Measurements from ENCODE around the gene TFEB.

TFEB gene

DNA sequence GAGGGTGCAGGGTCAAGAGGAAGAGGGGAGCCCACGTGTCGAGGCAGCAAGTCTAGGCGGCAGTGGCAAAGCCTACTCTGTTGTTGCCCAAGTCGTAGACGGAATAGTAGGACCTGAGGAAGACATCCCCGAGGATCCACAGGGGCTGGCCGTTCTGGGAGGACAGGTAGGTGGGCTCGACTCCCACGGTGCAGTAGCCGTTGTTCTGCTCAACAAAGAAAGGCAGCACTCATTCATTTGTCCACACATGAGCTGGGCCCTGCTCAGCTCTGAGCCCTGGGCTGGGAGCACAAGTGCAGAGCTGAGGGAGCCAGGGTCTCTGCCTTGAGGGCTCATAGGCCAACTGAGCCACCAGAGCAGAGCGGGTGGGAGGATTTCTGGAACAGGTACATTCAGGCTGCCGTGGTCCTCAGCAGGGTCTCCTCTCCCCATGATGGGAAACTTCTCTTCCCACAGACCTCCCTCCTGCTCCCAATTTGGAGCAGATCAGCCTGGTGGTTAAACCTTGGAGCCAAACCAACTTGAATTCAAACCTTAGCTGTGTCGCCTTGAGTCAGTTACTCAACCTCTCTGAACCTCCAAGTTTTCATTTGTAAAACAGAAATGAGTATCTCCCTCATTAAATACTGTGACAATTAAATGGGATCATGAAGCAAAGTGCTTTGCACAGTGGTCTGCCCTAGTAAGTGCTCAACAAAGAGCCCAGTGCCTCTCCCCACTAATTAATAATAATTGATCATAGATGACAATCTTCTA lies 1.6 kb upstream of the TFEB start:
- DNase-seq = no peak

DNA sequence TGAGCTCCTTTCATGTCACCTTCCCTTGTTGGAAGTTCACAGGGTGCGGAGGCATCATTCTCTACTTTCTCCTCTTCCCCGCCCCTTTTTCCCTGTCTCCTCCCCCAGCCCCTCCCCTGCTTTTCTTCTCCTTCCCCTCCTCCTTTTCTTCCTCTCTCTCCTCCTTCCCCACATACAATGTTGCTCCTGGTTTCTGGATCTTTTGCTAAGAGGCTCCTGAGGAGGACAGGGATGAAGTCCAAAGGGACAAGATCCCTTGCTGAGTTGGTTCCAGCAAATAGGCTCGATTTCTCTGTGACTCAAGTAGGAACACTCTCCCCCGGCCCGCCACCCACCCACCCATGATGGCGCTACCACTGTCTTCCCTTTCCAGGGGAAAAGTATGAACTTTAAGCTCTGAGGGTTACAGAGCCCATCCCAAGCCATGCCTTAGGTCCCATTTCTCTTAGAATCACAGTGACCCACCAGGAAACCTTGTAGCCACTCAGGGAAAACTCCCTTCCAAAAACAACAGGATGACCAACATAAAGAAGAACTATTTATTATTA lies 852 bp upstream of the TFEB start:
- DNase-seq = no peak

DNA sequence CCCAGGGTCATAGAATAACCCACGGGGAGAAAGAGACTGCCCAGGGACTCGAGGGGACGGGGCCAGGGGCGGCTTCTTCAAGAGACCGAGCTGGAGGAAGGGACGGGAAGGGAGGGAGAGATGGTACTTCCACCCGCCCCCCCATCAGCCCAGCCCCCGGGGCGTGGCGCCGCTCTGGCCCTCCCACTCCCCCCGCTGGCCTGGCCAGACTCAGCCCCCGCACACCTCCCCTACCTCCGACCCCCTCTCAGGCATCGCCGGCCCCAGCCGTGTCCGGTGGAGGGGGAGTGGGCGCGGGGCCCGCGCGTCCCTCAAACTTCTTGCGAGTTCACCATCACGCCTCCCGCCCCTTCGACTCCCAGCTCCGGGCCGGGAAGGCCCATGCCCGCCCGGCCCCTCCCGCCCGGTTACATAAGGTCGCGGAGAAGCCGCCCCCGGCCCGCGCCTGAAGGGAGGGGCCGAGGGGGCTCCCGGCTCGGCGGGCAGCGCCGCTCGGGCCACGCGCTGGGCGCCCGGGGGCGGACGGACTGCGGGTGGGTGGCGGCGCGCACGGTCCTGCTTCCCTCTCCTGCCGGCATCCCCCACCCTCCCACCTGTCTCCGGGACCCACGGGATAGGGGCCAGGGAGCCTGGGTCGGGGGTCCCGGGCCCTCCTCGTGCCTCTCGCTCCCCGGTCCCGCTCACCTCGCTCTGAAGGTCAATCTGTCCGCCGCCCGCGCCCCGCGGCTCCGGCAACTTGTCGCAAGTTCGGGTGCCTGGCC lies 562 bp downstream of the TFEB start:
- no peak for DNase-seq

DNA sequence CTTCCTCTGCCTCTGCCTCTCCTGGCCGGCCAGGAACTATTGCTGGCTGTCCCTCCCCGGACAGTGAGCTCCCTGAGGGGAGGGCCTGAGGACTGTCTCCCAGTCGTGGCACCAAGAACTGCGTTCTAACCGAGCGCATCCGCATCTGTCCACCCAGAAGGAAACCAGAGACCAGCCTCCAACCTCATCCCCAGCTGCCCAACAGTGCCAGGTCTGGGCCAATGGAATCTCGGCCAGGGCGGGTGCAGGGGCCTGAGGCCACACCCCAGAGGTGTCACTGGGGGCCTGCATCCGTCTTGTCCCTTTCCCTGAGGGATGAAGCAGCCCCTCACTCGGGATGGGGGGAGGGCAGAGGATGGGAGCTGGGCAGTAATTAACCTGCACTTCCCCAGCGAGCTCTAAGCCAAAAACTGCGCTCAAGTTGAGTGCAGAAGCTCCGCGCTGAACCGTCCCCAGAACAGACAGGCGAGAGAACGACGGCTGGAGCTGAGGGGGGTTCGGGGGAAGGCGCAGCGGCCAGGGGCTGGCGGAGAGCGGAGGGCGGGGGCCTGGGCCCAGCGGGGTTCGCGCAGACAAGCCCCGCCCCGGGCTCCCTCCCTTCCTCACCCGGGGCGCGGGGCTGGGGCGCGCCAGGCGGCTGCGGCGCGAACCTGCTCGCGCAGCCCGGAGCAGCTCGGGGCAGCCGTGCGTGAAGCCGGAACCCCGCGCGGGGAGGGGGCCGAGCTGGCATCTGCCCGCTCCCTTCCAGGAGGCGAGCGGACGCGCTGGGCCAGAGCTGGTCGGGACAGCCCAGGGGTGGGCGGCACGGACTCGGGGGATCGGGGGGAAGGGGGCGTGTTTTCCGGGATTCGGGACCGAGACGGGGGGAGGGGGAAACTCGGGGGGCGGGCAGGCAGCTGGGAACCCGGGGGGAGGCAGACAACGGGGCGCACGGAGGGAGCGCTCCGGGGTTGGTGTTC lies 1.4 kb downstream of the TFEB start:
- no peak for DNase-seq

DNA sequence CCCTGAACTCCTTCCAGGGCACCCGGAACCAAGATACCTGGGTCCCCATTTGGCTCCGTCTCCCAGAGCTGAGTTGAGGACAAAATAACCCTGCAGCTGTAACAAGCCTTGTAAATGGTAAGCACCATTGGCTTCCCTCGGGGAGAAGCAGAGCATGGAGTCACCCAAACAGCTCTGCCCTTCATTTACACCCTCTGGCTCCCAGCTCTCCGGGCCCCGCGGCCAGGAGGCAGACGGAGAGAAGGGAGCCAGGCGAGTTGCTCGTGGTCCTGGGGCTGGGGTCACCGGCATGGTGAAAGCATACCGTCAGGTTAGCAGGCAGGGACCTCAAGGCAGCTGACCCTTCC lies 2.1 kb downstream of the TFEB start:
- no peak for DNase-seq

DNA sequence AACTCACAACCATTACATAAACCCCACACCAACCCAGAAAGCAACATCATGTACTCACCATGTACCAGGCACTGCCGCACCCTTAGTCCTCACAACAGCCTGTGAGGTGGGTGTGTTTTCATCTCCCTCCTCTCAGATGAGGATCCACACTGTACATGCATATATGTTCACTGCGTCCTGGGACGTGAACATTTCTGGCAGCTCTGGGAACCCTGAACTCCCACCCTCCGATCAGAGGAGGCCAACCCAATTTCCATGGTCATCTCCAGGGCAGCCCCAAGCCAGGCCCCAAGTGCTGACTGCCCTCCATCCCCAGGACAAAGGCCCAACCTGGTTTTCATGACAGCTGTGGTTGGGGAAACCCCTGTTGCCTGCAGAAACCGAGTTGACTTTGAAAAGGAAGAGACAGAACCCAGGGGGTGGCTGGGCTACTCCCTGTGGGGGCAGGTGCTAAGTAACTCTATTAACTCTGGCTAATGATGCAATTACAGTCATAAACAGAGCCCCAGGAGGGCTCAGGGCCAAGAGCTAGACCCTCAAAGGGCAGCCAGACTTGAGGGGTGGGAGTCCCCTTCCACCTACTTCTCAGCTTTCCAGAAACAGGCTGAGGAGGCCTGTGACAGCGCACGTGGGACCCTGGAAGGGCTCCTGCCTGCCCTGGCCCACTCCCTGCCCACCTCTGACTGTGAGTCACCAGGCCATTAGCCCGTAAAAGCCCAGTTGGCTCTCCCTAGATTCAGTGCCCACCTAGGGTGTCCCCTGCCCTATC lies 2.6 kb downstream of the TFEB start:
- no peak for DNase-seq

DNA sequence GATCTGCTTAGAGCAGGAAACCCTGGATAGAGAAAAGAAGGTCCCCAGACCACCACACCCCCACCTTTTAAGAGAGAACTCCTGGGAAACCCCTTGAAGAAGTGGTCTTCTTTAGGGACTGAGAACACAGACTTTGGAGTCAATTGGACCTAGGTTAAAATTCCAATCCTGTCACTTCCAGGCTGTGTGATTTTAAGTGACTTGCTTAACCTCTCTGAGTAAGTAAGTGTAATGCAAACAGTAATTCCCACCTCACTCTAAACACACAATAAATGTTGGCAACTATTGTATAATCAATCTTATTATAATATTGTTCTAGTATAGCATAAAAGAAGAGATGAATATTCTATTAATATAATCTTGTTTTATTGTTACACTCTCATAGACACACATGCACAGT lies 3.3 kb downstream of the TFEB start:
- DNase-seq = no peak

DNA sequence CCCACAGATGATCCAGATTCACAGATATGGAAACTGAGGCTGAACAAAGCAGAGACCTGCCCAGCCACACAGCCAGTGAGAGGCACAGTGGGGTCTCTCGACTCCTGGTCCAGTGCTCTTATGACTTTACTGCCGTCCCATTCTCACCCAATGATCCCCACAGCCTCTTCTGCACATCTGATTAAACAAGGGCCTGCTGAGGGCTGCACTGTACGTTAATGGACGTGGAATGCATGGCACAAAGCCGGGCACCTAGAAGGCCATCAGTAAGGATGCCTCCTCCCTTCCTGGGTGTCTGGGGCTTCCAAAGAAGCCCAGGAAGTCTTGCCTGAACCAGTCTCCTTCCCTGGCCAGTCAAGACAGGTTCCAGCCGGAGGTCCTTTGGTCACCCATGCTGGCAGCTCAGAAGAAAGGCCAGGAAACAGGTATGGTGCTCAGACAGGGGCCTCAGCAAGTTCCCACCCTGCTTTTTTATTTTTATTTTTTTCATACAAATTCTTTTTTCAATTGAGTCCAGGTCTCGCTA lies 3.8 kb downstream of the TFEB start:
- DNase-seq = no peak

DNA sequence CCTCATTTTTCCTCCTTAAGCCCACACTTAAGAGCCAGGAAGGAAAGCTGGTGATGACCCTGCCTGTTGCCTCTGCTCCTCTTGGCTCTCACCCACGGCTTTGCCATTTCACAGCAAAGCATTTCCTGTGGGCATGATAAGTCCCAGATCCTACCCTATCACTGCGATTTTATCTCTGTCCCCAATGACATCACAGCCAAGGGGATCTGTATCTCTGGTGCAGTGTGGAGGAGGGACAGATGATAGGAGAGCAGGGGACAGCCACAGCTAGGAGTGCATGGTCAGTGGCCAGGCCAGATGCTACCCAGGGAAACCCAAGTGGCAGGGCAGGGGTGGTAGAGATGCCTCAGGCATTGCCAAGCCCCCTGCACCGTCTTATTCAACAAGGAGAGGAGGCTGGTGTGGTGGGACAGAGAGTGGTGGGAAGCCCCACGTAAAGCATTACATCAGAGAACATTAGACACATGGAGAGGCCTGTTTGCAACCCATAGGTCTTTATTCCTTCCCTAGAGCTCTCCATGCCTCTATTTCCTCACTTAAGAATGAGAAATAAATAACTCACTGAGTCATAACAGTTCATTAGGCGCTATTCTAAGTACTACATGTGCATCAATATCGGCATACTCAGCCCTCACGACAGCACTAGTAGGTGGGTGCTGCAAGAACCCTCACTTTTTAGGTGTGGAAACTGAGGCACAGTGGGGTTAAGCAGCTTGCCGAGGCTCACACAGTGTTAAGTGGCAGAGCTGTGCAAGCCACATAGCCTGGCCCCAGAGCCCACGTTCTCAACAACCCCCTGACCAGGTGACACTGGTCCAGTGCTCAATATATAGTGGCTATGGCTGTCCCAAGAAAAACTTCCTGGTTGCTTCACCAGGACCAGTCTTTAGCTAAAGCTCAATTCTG lies 4.6 kb downstream of the TFEB start:
- DNase-seq = no peak

DNA sequence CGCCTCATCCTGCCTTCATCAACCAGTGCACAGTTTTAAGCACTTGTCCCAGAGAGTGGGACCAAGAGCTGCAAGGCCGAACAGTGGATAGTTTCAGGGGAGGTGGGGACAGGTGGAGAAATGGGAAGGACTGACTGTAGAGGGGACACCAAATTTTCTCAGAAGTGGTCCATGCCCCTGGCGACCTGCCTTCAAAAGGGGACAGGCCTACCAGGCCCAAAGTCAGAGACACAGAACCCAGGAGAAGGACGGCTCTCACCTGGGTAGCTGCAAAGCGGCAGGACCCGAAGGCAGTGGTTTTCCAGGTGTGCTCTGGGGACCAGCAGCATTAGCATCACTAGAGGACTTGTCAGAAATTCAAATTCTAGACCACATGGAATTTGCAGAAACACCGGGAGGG lies 5.8 kb downstream of the TFEB start:
- no peak for DNase-seq

DNA sequence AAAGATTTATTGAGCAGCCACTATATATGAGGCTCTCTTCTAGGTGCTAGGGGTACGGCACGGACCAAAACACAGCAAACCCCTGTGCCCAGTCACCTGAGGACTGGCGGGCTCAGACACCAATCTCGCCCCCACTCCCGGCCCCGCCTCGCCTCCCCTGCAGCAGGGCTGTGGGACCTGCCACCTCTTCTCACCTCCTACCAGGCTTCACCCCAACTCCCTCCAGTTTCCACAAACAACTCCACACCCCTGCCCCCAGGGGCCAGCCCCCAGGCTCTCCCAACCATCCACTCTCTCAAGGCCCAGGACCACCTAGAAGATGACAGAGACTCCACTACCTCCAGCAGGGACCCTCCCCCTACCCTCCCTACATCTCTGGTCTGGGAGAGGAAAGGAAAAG lies 6.5 kb downstream of the TFEB start:
- no peak for DNase-seq

DNA sequence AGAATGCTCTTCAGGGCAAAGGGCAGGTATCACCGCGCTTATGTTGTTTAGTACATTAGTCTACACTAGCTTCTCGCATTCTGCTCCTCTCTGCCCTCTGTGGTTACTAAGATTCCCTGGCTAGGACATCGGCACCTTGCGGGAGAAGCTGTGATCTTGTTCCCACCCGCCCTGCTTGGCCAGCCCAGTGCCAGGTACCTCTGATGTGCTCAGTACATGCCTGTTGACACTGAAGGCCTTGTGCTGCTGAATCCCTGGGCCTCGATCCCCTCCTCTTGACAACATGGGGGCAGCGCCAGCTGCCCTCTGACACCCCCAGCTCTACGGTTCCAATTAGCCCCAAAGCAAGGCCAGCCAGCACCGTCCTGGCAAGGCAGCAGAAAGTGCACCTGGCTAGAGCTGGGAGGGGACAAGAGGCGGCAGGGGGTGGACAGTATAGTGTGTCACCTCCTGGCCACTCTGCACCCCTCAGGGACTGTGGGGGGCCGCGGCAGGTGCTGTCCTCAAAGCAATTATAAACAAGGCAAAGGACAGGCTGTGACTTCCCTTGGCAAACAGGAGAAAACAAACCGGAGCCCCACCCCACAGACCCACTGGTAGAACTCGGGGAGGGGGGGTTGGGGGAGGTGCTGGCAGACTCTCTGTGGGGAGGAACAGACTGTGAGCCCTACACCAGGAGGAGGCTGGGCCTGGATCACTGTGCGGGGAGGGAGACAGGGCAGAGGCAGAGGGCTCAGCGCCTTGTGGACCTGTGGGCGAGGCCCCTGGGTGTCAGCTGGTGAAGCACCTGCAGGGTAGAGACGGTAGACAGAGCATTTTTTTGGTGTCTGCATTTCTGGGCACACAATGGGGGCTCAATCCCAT lies 7.1 kb downstream of the TFEB start:
- no peak for DNase-seq

DNA sequence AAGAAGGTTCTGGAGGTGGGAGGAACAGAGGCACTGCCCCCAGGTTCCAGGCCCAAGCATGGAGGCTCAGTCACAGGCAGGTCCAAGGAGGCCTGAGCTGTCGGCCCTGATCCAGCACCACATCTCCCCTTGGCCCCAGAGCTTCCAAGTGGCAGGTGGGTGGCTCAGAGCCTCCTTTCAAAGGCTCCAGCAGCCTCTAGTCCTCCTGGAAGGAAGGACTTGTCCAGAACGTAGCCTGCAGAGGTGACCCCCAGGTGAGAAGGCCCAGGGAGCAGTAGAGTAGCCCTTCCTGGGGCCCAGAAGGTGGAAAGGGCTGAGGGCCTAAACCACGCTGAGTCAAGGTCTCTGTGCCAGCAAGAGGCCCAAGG lies 7.7 kb downstream of the TFEB start:
- DNase-seq = no peak

DNA sequence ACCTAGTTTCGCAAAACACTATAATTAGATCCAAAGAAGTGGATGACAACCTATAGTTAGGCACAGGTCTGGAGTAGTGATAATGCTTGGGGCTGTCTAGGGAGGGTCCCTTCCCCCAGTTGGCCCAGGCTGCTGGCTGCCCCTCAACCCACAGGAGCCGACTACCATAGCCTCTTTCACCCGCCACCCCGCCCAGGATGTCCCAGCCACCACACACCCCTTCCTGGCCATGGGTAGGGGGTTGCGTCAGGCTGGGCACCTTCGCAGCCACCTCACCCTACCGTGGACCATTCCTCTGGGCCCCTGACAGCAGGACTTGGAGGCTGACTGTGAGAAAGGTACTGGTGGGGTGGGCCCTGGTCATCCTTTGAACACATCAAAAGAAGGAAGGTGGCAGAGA lies 8.5 kb downstream of the TFEB start:
- no peak for DNase-seq

DNA sequence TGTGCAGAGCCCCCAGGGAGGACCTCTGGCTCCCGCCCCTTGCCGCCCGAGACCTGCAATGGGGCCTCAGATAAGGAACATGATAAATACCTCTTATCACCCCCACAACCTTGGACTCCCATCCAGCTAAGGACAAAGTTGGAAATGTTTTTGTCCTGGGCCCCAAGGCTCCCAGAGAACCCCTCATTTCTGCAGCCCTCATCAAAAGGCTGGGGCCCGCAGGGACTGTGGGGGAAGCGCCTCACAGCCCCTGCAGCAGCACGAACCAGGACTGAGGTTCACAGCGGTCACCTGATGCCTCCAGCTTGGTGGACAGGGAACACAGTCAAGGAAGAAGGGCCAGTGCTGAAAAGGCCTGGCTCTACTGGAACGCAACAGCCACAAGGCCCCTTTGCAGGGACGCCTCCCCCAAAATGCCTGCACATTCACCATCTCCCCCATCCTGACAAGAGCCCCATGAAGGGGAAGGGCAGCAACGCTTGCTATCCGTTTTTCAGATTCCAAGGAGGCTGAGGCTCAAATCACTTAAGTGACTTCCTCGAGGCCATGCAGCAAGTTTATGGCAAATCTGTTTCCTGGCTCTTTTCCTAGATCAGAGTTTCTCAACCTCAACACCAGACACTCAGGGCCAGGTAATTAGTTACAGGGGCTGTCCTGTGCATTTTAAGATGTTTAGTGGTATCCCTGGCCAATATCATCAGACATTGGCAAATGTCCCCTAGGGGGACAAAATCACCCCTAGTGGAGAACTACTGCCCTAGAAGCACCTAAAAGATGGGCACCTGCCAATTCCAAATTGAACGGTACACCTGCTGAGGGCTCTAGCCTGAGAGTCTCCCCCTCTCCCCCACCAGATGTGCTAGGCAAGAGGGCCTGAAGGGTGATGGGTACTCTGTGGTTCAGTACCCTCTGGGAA lies 10.6 kb downstream of the TFEB start:
- DNase-seq = no peak

DNA sequence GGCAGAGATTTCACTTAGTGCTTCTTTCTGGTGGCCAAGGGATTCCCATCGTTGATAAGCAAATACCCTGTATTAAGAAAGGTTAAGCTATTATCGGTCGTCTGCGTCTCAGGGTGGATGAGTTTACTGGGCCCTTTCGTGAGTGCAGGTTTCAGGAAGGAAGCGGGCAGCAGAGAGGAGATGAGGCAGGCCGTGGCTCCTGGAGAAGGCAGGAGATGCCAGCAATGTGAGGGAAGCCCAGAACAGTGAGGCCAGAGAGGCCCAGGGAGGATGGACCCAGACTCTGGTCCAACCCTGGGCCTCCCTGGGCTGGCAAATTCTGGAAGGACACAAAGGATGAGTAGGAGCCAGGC lies 11.2 kb downstream of the TFEB start:
- DNase-seq = no peak

DNA sequence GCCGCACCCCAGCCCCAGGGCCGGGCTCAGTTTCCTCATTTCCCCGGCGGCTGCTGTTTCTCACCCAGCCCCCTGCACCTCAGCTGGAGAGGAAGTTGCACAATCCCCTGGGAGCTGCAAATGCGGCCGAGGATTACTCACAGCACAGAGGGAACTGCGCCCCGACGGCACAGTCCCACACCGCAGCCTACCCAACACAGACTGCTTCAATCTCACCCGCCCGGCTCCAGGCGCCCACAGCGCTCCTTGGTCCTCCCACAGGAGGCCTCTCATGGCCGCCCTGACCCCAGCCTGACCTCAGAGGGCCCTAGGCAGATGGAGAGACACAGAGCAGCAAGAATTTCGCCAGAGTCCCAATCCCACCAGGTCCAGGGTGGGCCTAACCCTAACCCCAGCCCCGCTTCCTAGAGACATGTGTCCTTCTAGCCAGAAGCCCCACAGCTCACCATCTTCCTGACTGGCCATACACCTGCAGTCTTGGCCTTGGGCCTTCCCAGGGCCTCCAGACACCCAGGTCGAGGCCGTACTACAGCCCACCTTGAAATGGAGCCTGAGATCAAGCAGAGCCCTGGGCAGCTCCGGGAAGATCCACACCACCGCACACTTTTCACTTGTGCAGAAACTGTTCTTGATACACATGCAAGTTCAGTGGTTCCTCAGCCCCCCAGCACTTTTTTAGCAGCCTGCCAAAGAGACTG lies 11.7 kb downstream of the TFEB start:
- no peak for DNase-seq

DNA sequence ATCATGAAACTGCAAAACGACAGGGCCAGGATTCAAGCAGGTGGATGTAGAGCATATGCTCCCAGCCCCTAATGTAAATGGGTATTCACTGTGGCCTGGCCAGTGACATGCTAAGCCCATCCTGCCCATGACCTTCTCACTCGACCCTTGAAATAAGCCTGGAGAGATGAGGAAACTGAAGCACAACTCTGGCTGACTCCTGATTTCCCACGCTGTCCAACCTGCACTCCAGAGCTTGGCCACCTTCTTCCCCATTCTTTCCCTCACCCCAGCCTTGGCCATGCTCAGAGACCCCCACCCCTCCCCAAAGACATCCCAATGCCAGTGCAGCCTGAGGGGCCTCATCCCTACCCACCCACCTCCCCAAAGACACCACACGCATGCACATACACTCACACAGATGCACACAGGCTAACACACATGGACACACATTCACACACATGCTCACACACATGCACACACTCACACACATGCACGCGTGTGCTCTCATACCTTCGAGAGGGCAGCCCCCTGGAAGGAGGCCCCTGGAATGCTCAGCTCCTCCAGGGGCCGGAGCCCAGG lies 12.4 kb downstream of the TFEB start:
- no peak for DNase-seq

Data from GOT3 (cell line).